Measurements from ENCODE around the gene MRPL40.
A peak's percentile ranks its signal among the peaks of the same experiment; 100 is the strongest.

GRCh38 chr22:19431649-19432132, 654 bp upstream of the MRPL40 start, which contains the start of gene HIRA:
- TF ChIP-seq CTCF (IDR thresholded peaks at IDR 0.05 in 2 of 3, conservative IDR thresholded peaks at IDR 0.05 in 1 of 3; ENCODE audit: borderline replicate concordance in 1 of 3, insufficient read depth in 1 of 3, low read depth in 2 of 3, low read length in 2 of 3) (no peak), EZH2 (IDR thresholded peaks at IDR 0.05) (no peak), POLR2AphosphoS5 (IDR thresholded peaks at IDR 0.05; ENCODE audit: low read depth, low read length) (no peak), EZH2phosphoT487 (IDR thresholded peaks at IDR 0.05; ENCODE audit: borderline replicate concordance) (no peak), SP1 (IDR thresholded peaks at IDR 0.05; ENCODE audit: low read depth) (peak; percentile 32; the same call in 1 of the 2 replicates), MAX (IDR thresholded peaks at IDR 0.05) (no peak)
